Chondrocyte (in vitro differentiated cells): ENCODE data around the gene LCE3A. TPM values are rescaled to one million over a fixed set of nuclear protein-coding genes. Genes with fewer than 3 reads are reported as not detected.

Experiments used
- DNase-seq: peaks from one replicate; pipeline ENCODE4 v3.0.0; 2021; ENCODE audit warnings: mixed read lengths, low spot score
- H3K27ac Mint-ChIP-seq: one replicate; pipeline ENCODE4 v1.8.0; 2021; ENCODE audit warnings: mild to moderate bottlenecking, moderate library complexity, mixed read lengths; ENCODE audit not compliant: unreplicated experiment
- H3K27me3 Mint-ChIP-seq: 2 replicates; pipeline ENCODE4 v1.8.0; 2021; ENCODE audit warnings: low read depth, mixed read lengths
- H3K36me3 Mint-ChIP-seq: 2 replicates; pipeline ENCODE4 v1.8.0; 2021; ENCODE audit warnings: low read depth, mixed read lengths
- H3K4me1 Mint-ChIP-seq: 2 replicates; pipeline ENCODE4 v1.8.0; 2021; ENCODE audit warnings: low read depth, mild to moderate bottlenecking, mixed read lengths
- H3K4me3 Mint-ChIP-seq: one replicate; pipeline ENCODE4 v1.8.0; 2021; ENCODE audit warnings: mild to moderate bottlenecking, moderate library complexity, mixed read lengths; ENCODE audit not compliant: unreplicated experiment
- H3K9me3 Mint-ChIP-seq: 2 replicates; pipeline ENCODE4 v1.8.0; 2021; ENCODE audit warnings: low read depth, mixed read lengths
- CTCF ChIP-seq: fragments of 200-600 bp; sonication (generic); IDR thresholded peaks from 2 replicates; pipeline ENCODE4 v1.5.0; 2021; ENCODE audit warnings: antibody characterized with exemption, mild to moderate bottlenecking, moderate library complexity
- total RNA-seq: library from RNA; stranded (reverse); gene quantifications from 3 replicates; pipeline ENCODE4 v1.2.1, GENCODE V29; 2021

LCE3A gene
- total RNA-seq, 1 donor from 2014 or later: not detected

DNA sequence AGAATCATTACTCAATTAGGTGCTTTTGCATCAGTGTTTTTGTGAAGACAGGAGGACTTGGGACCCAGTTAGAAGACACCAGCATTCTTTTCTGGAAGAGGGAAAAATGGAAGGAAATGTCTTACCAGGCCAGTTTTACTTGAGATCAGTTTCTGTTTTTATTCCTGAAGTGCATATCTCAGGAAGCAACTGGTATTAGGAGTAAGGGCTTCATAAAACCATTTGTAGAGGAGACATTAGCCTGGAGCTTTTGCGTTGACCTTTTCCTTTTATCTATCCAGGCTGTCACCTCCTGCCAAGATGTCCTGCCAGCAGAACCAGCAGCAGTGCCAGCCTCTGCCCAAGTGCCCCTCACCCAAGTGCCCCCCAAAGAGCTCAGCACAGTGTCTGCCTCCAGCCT lies 9.4 kb downstream of the LCE3A start, which contains the start of gene LCE3B:
LCE3B (plus strand) TSS at position 301 of the 400 bp plus-strand sequence; CDS start at position 301, 0 bp downstream.
- no peaks in the 10 kb centered on the region for H3K27me3 Mint-ChIP-seq
- H3K27ac Mint-ChIP-seq: no peak within 1 kb of the TSS
- no peak for DNase-seq
- H3K4me1 Mint-ChIP-seq: no peaks in the 10 kb centered on the region
- TF ChIP-seq CTCF: no peak
- H3K9me3 Mint-ChIP-seq: peaks cover 20% of the 10 kb centered on the region
- H3K36me3 Mint-ChIP-seq: peaks cover 1% of the 10 kb centered on the region
- H3K4me3 Mint-ChIP-seq: no peak within 1 kb of the TSS

DNA sequence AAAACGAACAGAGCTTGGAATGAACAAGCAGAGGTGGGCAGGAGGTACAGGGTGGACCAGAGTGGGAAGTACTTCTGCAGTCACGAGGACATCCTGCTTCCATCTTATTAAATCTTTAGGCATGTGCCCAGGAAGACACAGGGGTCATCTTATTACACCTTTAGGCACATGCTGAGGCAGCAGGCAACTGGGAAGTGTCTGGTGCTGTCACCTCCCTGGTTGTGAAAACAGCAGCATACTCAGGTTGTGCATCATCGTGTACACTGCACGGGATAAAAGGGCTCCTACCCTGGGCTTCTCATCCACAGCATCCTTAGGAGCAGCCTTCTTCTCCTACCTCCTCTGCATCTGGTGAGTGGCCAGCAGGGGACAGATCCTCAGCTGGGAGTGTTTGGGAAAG lies 23.0 kb downstream of the LCE3A start, which contains the start of gene LCE3C:
LCE3C (plus strand) TSS at position 301 of the 400 bp plus-strand sequence. CDS start 498 bp downstream, outside the sequence.
- H3K36me3 Mint-ChIP-seq: no peaks in the 10 kb centered on the region
- H3K27me3 Mint-ChIP-seq: no peaks in the 10 kb centered on the region
- TF ChIP-seq CTCF: no peak
- H3K4me1 Mint-ChIP-seq: no peaks in the 10 kb centered on the region
- no peak within 1 kb of the TSS for H3K4me3 Mint-ChIP-seq
- no peak for DNase-seq
- H3K9me3 Mint-ChIP-seq: peaks cover 15% of the 10 kb centered on the region
- H3K27ac Mint-ChIP-seq: no peak within 1 kb of the TSS

GRCh38 chr1:152596986-152597385 lies 25.9 kb downstream of the LCE3A start:
- Mint-ChIP-seq H3K4me3 (no peak overlapping the region), H3K27me3 (no peaks in the 10 kb centered on the region), H3K27ac (no peak overlapping the region), H3K9me3 (peaks cover 14% of the 10 kb centered on the region), H3K36me3 (no peaks in the 10 kb centered on the region), H3K4me1 (no peaks in the 10 kb centered on the region)
- no peak for TF ChIP-seq CTCF
- no peak for DNase-seq

- no peak overlapping the region for H3K4me3 Mint-ChIP-seq
- no peaks in the 10 kb centered on the region for H3K27me3 Mint-ChIP-seq
Measured at GRCh38 chr1:152585586-152585985, 37.3 kb downstream of the LCE3A start.

GRCh38 chr1:152582647-152583046 lies 40.3 kb downstream of the LCE3A start:
- no peak for TF ChIP-seq CTCF
- Mint-ChIP-seq H3K4me3 (no peak overlapping the region), H3K27me3 (no peaks in the 10 kb centered on the region), H3K9me3 (peaks cover 22% of the 10 kb centered on the region), H3K27ac (no peak overlapping the region), H3K4me1 (no peaks in the 10 kb centered on the region), H3K36me3 (no peaks in the 10 kb centered on the region)
- DNase-seq: no peak

More at GRCh38 chr1:152585586-152585985, 37.3 kb downstream of the LCE3A start:
- no peak for TF ChIP-seq CTCF
- peaks cover 29% of the 10 kb centered on the region for H3K9me3 Mint-ChIP-seq
- H3K4me1 Mint-ChIP-seq: no peaks in the 10 kb centered on the region
- DNase-seq: no peak
- H3K36me3 Mint-ChIP-seq: no peaks in the 10 kb centered on the region
- no peak overlapping the region for H3K27ac Mint-ChIP-seq
